ENCODE results near the gene RPS21. TPM values are rescaled to one million over a fixed set of nuclear protein-coding genes. Genes with fewer than 3 reads are reported as not detected.

RPS21 gene
- total RNA-seq, 2 donors from 2014 or later = 1,359 to 1,579 TPM

DNA sequence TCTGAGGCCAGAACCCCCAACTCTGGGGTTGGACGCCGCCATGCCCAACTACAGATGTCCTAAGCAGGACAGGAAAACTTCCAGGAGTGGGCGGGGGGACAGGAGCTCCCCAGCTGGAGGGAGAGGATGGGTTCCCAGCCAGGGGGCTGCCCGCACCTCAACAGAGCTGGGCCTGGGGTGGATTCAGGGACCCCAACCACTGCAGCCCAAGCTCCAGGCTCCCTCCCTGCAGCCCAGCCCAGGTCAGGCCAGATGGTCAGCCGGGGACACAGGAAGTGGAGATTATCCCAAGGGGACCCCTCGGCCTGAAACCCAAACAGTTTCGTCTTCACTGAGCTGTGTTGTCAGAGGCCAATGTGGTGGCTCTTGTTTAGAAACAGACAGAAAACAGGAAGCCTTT, 29.2 kb upstream of the RPS21 start:
- Histone ChIP-seq H3K4me1 (no peaks in the 10 kb centered on the region), H3K9ac (ENCODE audit: low read depth in 2 of 2, low read length in 2 of 2) (peak overlapping the region; percentile 24 to 32), H3K9me3 (no peaks in the 10 kb centered on the region), H3K4me3 (no peak overlapping the region), H3K36me3 (no peaks in the 10 kb centered on the region), H3K27me3 (no peaks in the 10 kb centered on the region), H3K27ac (peak overlapping the region; percentile 67)
- DNase-seq = no peak
- TF ChIP-seq, protein P1, sequence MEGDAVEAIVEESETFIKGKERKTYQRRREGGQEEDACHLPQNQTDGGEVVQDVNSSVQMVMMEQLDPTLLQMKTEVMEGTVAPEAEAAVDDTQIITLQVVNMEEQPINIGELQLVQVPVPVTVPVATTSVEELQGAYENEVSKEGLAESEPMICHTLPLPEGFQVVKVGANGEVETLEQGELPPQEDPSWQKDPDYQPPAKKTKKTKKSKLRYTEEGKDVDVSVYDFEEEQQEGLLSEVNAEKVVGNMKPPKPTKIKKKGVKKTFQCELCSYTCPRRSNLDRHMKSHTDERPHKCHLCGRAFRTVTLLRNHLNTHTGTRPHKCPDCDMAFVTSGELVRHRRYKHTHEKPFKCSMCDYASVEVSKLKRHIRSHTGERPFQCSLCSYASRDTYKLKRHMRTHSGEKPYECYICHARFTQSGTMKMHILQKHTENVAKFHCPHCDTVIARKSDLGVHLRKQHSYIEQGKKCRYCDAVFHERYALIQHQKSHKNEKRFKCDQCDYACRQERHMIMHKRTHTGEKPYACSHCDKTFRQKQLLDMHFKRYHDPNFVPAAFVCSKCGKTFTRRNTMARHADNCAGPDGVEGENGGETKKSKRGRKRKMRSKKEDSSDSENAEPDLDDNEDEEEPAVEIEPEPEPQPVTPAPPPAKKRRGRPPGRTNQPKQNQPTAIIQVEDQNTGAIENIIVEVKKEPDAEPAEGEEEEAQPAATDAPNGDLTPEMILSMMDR (IDR thresholded peaks at IDR 0.05) = no peak
- intact Hi-C loops (cut with DNase I) = no loop called here

DNA sequence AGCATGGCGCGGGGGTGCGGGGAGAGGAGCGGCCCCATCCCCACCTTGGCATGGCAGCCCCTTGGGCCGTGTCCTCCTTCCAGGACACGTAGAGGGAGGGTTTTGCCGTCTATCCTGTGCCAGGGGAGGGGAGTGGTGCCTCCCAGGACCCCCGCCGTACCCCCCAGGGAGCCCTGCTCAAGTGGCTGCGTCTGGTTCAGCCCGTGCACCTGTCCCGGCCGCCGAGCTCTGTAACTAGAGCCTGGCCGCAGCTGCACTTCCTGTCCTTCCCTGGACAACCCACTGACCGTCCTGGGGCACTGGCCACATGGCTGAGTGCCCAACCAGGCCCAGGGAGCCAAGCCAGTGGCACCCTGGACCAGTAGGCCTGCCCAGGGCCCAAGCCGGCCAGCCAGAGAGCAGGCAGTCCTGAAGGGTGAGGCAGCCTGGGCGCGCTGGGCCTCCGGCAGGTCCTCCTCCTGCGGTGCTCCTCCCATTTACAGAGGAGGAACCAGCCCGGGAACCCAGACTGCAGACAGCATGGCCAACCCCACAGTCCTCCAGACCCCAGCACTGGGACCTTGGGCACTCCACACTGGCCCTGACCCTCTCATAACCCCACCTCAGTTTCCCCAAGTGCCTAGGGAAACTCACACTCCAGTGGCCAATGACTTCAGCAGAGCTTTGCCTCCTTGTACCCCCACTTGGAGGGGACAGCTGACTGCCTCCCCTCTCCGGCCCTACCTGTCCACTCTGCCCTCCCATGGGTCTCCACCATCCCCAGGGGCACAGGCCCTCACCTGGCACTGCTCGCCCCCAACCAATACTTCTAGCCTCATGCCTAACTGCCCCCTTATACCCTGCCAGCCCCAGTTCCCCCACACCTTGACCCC, 28.5 kb upstream of the RPS21 start:
- TF ChIP-seq, protein P1 (IDR thresholded peaks at IDR 0.05) = no peak
- intact Hi-C loops (cut with DNase I) = no loop called here
- Histone ChIP-seq H3K36me3 (no peaks in the 10 kb centered on the region), H3K27ac (peak overlapping the region; percentile 67), H3K4me3 (no peak overlapping the region), H3K4me1 (no peaks in the 10 kb centered on the region), H3K9ac (ENCODE audit: low read depth in 2 of 2, low read length in 2 of 2) (peak overlapping the region; percentile 24 to 32), H3K27me3 (no peaks in the 10 kb centered on the region), H3K9me3 (no peaks in the 10 kb centered on the region)
- DNase-seq = no peak

DNA sequence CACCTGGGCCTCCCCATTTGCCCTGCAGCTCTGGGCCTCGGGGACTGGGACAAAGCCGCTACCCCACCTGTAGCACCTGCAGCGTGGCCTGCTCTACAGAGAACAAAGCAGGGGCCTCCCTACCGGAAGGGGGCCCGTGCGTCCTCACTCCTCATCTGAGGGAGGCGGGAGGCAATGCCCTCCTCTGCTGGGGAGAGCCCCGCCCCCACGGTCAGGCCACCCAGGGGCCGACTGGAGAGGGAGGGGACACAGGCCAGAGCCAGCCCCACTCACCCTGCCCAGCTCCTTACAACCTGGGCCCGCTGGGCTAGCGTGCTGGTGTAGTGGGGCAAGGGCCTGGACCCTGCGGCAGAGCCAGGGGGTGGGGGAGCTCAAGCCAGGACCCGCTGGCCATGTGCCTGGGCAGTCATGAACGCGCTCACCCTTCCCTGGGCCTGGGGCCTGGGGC, 27.8 kb upstream of the RPS21 start:
- intact Hi-C loops (cut with DNase I) = no loop called here
- Histone ChIP-seq H3K36me3 (no peaks in the 10 kb centered on the region), H3K9me3 (no peaks in the 10 kb centered on the region), H3K4me3 (no peak overlapping the region), H3K27ac (peak overlapping the region; percentile 67), H3K4me1 (no peaks in the 10 kb centered on the region), H3K9ac (ENCODE audit: low read depth in 2 of 2, low read length in 2 of 2) (peak overlapping the region in 1 of 2 donors; percentile 14), H3K27me3 (no peaks in the 10 kb centered on the region)
- TF ChIP-seq, protein P1 (IDR thresholded peaks at IDR 0.05) = no peak
- DNase-seq = no peak

DNA sequence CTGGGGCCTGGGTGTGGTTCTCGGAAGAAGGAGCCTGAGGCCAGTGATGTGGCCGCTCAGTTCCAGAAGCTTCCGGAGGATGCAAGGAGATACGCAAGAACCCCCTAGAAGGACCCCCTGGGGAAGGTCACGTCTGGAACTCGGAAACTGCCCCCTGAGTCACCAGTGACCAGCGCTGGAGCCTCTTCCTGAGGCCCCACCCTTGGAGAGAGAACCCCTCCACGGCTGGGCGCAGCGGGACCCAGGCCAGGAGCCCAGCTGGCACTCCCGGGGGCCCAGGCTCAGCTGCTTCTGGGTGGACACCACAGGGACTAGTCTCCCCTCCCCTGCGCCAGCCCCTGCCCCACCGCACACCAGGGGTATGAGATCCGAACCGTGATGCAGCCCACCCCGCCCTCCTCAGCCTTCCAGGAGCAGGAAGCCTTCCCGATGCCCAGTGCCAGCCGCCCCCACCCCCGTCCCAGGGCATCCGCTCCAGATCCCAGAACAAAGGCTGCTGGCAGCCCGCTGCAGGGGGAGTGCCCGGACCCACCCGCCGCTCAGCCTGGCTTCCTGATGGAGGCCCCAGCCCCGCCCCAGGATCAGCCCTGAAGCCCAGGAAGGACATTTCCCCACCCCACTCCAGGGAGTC, 27.3 kb upstream of the RPS21 start:
- Histone ChIP-seq H3K9me3 (no peaks in the 10 kb centered on the region), H3K27me3 (no peaks in the 10 kb centered on the region), H3K9ac (ENCODE audit: low read depth in 2 of 2, low read length in 2 of 2) (no peak overlapping the region), H3K36me3 (no peaks in the 10 kb centered on the region), H3K4me1 (no peaks in the 10 kb centered on the region), H3K27ac (peak overlapping the region; percentile 67), H3K4me3 (no peak overlapping the region)
- intact Hi-C loops (cut with DNase I) = no loop called here
- TF ChIP-seq, protein P1 (IDR thresholded peaks at IDR 0.05) = no peak
- no peak for DNase-seq

DNA sequence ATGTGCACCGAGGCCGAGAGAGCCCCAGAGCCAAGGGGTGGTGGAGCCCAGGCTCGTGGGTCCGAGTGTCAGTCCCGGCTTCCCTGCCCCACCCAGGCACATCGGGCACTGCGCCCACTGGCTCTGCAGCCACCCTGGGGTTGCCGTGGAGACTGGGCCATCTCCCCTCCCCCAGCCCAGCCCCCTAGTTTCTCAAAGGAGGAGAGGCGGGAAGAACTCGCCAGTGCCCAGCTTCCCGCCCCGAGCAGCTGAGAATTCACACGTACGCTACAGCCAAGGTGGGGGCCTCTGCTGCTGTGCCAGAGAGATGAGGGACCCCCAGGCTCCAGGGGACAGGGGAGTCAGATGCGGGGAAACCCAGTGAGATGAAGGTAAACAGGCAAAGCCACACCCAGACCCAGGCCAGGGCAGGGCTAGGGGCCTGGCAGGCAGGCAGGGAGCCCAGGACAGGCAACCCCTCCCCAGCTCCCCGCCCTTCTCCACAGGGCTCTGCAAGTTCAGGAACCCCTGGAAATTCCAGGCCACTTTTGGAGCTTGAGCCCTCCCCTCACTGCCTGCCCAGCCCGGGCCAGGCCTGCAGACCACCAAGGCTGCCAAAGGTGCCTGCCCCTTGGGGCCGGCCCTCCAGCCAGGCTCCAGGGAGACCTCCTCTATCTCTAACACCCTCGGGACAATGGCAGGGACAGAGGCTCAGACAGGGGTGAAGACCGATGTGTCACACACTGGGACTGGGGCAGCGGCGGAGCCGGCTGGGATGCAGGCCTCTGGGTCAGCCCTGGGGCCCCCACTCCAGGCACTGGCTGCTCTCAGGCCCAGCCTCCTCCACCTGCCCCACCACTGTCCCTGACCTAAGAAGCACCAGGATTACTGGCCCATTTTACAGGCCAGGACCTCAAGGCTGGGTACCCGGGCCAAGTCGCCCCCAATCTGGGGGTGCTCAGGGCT, 25.8 kb upstream of the RPS21 start:
- peak; percentile 65 for DNase-seq
- Histone ChIP-seq H3K27ac (no peak overlapping the region), H3K4me1 (peaks cover 2% of the 10 kb centered on the region), H3K27me3 (peaks cover 3% of the 10 kb centered on the region), H3K36me3 (no peaks in the 10 kb centered on the region), H3K4me3 (no peak overlapping the region), H3K9me3 (no peaks in the 10 kb centered on the region), H3K9ac (ENCODE audit: low read depth in 2 of 2, low read length in 2 of 2) (peak overlapping the region in 1 of 2 donors; percentile 12)
- TF ChIP-seq, protein P1 (IDR thresholded peaks at IDR 0.05) = no peak
- intact Hi-C loops (cut with DNase I) = no loop called here
